ENCODE data around the gene BEND5.

The BEND5 gene

GRCh38 chr1:48678710-48679505 is 97.8 kb downstream of the BEND5 start:
- no peak for DNase-seq (ENCODE audit: low read depth)
- peak; percentile 1 for TF ChIP-seq CTCF (conservative IDR thresholded peaks at IDR 0.05; ENCODE audit: low read depth, low read length)

More at GRCh38 chr1:48678710-48679505, 97.8 kb downstream of the BEND5 start:
- H3K4me3 ChIP-seq (ENCODE audit: low read length): no peak overlapping the region

Measured in retinal pigment epithelial cell (primary cell).